Erythroblast (primary cell): Measurements from ENCODE around the gene PRSS36.

Source experiments
- GATA1 ChIP-seq: IDR thresholded peaks from 2 replicates; pipeline ENCODE4 v1.6.1; 2011; ENCODE audit warnings: low read depth, mild to moderate bottlenecking, control low read depth, low read length, moderate library complexity
- POLR2A ChIP-seq: IDR thresholded peaks from 2 replicates; pipeline ENCODE4 v1.6.1; 2011; ENCODE audit warnings: mild to moderate bottlenecking, low read length

- TF ChIP-seq POLR2A (no peak), GATA1 (no peak)
These were observed 55.8 kb downstream of the PRSS36 start for GRCh38 chr16:31094088-31094423.
